Activated effector memory CD4-positive, alpha-beta T cell treated with anti-CD3 and anti-CD28 coated beads, Interleukin-2, amount 50 U/mL, for 16 hours (primary cell): ENCODE measurements around the gene ZFR2.
"Not testable (repeated sequence)": the region's sequence is repeated elsewhere in the genome, so short reads cannot be mapped to it uniquely, and the experiment has no call there.

Source experiments
- DNase-seq: peaks from one replicate; pipeline ENCODE4 v3.0.0-alpha.2; 2020

The ZFR2 gene

DNA sequence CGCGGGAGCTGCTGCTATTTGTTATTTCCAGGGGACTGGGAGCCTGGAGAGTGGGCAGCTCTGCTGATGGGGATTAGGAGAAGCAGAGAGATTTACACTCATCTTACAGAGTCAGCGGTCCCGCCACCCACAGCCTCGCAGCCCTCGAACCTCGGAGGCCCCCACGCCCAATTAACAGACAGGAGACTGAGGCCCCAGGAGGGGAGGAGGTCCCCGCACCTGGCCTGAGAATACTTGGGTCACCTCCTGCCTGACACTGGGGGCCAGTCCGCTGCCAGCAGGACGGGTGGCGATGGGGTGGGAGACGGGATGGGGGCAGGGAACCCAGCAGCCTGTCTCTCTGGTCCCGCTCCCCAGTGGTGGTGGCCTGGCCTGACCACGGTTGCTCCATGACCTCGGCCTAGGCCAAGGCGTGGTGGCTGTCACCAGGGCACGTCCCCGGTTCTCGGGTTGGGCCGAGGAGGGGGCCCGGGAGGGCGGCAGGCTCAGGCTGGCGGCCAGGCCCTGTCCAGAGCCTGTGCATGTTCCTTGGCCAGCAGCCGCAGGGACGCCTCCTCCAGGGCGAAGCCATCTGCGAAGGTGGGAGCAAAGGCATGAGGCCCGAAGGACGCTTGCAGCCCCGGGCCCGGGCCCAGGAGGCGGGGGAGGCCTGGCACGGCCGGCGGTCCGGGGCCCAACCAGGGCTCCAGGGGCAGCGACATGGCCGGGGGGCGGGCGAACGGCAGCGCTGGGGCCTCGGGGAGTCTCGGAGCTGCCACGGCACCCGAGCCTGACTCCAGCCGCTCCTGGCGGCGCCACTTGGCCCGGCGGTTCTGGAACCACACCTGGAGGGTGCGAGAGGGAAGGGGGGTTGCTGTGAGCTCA lies 98.5 kb downstream of the ZFR2 start:
- DNase-seq = no peak

DNA sequence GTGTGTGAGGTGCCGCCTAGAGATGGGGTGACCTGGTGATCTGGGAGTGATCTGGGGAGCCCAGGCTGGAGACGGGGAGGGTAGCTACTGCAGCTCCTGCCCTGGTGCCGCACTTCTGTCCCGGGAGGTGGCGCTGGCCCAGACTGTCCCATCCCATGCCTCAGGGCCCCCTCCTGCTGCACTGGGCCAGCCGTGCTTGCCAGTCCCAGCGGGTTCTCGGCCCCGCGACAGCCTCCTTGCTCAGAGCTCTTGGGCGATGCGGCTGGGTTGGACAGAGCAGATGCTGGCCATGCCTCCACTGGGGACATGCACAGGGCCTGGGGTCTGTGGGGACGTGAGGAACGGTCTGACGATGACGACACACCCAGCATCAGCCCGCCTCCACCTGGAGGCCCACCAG lies 99.3 kb downstream of the ZFR2 start:
- no peak for DNase-seq

DNA sequence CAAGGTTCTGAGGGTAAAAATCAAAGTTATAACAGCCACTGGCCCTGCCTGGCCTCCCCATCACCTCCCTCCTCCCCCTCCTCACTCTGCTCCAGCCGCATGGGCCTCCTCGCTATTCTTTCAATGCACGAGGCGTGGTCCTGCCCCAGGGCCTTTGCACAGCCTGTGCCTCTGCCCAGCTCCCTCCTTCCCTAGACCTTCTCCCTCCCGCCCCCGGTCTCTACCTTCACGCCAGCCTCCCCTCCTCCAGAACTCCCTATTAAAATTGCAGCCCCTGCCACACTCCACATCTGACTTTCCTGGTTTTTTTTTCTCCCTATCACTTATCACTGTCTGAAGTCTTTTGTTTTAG lies 100.1 kb downstream of the ZFR2 start:
- no peak for DNase-seq

DNA sequence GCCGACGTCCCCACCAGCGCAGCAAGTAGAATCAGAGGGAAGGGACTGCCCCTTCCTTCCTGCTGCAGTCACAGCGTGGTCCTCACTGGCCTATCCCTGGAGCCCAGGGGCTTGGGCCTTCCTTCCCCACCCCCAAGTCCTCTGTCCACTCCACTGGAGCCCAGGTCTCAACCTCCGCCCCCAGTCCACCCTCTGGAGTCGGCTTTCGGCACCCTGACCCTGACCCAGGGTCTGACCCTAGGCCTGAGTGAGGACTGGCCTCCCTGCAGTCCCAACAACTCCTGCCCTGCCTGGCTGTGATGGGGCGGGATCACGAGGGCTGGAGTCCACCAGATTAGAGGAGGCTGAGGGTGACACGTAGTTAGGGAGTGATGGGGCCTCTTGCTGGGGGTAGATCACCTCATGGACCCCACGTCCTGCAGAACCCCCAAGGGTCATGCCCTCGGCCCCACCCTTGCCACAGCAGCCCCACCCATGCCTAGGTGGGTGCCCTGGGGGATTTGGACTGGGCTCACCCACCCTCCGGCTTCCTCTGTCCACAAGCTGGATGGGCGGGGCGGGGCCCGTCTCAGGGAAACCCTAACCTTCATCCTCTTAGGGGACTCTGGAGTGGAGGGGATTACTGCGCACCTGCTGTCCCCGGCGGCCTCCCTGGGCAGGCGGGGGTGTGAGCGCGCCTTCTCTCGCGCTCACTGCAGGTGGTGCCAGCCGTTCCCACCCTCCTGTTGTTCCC lies 100.7 kb downstream of the ZFR2 start:
- DNase-seq = no peak

DNA sequence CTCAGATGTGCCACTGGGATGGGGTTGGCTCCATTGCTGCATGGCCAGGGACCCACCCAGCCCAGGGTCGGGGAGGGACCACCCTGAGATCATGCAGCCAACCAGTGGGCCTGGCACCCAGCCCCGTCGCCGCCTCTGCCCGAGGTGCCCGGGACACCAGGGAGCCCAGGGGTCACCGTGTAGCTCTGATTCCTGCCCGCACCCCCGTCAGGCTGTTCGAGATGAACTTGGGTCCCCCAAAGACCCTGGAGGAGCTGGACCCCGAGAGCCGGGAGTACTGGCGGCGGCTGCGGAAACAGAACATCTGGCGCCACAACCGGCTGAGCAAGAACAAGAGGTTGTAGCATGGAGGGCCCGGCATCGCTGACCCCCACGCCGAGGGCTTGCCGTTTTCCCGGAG lies 101.8 kb downstream of the ZFR2 start:
- no peak for DNase-seq

DNA sequence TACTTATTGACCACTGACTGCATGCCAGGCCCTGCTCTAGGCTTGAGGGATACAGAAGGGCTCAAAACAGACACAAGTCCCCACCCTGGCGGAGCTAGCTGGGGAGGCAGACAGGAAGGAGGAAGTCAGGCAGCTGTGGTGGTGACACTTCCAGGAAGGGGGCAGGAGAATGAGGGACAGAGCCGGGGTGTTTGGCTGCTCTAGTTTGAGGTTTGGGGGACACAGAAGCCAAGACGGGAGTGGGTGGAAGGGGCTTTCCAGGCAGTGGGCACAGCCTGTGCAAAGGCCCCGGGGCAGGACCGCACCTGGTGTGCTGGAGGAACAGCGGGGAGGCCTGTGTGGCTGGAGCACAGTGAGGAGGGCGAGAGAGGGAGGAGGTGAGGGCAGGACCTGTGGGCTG lies 102.3 kb downstream of the ZFR2 start:
- no peak for DNase-seq

DNA sequence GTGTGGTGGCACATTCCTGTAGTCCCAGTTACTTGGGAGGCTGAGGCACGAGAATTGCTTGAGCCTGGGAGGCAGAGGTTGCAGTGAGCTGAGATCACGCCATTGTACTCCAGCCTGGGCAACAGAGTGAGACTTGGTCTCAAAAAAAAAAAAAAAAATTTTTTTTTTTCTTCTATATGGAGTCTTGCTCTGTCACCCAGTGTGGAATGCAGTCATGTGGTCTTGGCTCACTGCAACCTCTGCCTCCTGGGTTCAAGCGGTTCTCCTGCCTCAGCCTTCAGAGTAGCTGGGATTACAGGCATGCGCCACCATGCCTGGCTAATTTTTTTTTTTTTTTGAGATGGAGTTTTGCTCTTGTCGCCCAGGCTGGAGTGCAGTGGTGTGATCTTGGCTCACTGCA lies 103.1 kb downstream of the ZFR2 start:
- not testable (repeated sequence) for DNase-seq

DNA sequence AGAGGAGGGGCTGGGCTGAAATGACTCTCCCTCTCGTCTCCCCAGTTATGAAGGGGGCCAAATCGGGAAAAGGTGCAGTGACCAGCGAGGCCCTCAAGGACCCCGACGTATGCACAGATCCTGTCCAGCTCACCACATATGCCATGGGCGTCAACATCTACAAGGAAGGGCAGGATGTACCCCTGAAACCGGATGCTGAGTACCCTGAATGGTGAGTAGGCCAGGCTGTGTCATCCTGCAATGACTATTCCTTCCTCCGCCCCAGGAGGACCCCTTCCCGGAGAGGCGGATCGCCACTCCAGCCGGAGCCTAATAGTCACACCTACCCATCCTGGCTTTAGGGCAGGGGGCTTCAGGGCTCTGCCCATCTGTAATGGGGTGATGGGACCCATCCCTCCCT lies 103.7 kb downstream of the ZFR2 start:
- no peak for DNase-seq

DNA sequence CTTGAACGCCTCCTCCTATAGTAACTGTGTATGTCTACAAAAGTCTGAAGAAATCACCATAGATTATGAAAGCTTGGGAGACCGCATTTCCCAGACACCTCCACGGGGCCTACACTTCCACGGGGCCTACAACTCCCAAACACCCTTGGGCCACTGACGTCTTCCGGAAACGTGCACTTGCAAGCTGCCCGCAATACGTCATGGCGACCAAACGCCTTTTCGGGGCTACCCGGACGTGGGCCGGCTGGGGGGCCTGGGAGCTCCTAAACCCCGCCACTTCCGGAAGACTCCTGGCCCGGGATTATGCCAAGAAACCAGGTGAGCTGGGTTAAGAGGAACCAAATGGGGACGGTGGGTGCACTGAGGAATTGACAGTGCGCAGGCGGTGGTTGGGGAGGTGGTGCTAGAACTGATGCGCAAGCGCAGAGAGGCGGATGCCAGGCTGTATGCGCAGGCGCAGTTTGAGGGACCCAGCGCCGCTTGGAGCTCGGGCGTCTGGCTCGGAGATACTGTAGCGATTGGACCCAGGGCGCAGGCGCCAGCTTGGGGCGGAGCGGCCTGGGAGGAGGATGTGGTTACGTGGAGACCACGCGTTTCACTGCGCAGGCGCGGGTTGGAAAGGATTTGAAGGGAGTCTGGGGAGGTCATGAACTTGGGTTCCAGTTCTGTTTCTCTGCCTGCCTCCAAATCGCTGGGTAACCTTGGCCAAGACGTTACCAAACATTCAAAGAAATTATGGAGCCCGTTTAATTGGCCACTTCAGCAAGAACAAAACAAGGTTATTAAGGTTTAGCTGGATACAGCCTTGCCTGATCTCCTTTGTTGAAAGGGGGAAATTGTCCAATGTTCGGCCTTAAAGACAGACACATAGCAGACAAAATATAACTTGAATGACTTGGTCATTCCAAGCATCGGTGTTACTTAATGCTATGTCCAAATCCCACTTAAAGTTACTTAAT lies 106.1 kb downstream of the ZFR2 start, which contains the start of gene MRPL54:
TSS of gene MRPL54 (plus strand) at position 182 of the 959 bp plus-strand sequence. CDS start at position 201, 19 bp downstream.
- peak; percentile 100 for DNase-seq

DNA sequence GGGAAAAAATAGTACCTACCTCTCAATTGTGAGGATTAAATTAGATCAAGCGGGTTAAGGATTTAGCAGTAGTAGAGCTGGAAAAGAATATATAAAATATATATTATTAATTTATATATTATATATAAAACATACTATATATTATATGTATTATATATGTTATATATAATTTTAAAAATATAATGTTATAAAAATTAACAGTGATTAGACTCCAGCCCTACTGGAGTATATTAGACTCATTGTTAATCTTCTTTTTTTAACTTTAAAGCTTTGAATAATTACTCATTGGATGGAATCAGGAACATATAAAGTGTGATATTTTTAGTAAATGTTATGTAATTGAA lies 106.7 kb downstream of the ZFR2 start:
- DNase-seq = no peak

DNA sequence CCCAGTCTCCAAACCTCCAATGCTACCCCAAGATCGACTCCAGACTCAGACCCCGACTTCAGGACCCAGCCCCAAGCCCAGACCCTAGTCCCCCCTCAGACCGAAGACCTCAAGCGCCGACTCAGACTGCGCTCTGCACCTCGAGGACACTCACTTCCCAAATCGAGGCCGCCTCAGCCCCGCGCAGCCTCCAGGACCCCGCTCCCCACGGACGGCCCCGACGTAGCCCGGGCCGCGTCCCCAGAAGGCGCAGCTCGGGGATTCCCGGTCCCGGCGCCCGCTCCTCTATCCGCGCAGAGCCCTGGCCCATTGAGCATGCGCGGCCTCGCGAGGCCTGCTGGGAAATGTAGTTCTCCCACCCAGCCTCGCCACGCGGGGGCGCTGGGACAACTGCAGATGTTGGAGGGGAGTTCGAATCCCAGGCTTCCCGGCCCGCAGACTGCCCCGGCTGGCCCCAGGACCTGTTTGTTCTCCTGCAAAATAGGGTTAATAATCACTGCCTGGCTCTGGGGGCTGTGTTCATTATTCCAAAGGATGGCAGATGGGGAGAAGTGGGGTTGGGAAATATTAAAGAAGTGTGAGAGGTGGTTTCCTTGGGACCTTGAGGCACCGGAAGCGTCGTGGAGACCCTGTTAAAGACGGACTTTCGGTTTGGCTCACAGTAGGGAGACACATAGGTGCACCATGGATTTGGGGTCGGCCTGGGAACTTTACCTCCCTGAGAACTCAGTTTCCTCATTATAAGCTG lies 107.3 kb downstream of the ZFR2 start, which contains the start of gene APBA3:
TSS of gene APBA3 (minus strand) at position 311 of the 748 bp plus-strand sequence. CDS start 1,428 bp downstream, outside the sequence.
- peak; percentile 99 for DNase-seq

DNA sequence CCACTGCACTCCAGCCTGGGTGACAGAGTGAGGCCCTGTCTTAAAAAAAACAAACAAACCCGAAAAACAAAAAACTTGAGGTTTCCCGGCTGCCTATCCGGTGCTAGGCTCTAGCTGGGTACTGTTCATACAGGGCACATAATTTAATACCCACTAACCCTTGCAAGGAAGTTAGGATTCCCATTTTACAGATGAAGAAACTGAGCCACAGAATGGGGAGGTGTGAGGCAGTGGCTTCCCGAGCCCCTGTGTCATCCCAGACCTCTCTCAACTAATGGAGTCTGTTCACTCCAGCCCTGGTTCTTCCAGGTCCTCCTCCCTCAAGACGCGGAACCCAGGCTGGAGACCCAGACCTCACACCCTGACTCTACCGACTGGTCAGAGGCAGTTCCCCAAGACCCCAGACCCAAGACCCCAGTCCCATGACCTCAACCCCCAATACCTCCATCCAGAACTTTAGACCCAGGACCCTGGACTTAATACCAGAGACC lies 107.9 kb downstream of the ZFR2 start:
- DNase-seq = peak; percentile 70

DNA sequence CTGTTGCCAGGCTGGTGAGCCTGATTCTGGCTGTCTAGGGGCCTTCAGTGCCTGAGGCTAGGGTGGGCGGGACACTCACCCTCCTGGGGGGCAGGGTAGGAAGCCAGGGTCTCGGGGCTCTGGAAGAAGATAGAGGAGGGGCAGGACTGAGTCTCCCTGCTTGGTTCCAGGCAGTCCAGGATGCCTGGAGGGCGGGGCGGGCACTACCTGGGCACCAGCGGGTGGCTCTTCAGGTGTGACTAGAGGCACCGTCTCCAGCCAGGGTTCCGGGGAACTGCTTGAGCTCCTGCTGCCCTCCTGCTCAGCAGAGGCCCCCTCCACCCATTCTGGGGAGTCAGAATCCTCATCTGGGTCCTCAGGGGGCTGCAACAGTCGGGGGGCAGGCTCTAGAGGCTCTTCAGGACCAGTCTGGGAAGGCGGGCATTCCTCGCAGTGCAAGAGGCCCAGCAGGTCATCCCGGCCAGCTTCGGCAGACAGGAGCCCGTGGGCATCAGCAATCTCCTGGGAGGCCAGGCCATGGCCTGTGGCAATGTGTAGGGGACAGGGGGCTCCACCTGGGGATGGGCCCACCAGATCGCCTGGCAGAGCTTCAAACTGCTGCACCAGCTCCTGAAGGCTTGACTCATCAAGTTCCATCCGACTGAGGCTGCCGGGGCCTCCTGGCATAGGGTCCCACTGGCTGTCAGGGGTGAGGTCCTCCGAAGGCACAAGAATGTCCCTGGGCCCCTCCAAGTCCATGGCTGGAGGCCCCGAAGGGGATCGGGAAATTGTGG lies 109.2 kb downstream of the ZFR2 start:
- no peak for DNase-seq

DNA sequence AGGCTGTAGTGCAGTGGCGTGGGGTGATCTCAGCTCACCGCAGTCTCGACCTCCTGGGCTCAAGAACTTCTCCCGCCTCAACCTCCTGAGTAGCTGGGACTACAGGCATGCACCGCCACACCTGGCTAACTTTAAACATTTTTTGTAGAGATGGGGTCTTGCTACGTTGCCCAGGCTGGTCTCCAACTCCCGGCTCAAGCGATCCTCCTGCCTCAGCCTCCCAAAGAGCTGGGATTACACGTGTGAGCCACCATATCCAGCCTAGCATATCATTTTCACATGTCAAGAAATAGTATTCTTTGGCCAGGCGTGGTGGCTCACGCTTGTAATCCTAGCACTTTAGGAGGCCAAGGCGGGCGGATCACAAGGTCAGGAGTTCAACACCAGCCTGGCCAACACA lies 110.5 kb downstream of the ZFR2 start:
- DNase-seq = not testable (repeated sequence)

DNA sequence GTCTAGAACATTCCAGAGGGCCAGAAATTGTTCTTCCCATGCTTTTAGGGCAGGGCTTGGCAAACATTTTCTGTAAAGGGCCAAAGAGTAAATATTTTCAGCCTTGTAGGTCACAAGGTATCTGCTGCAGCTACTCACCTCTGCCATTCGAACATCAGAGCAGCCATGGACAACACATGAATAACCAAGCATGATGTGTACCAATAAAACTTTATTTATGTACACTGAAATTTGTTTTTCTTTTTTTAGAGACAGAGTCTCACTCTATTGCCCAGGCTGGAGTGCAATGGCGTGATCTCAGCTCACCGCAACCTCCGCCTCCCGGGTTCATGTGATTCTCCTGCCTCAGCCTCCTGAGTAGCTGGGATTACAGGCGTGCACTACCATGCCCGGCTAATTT lies 111.1 kb downstream of the ZFR2 start:
- not testable (repeated sequence) for DNase-seq
